GM12891 (cell line): ENCODE measurements around the gene TPTE.
"Not testable (repeated sequence)": the region's sequence is repeated elsewhere in the genome, so short reads cannot be mapped to it uniquely, and the experiment has no call there.

ENCODE experiments used
- DNase-seq: peaks from one replicate; pipeline ENCODE4 v3.0.0; 2011; ENCODE audit warnings: low spot score; ENCODE audit not compliant: insufficient read length
- FAIRE-seq: peaks from 2 replicates; lab custom pipeline; 2011; peaks lifted over from hg19 to GRCh38; lab: Jason Lieb, UNC
- PAX5 ChIP-seq: IDR thresholded peaks from 2 replicates; pipeline ENCODE4 v1.6.1; 2011; ENCODE audit warnings: low read length, moderate library complexity, mild to moderate bottlenecking; ENCODE audit not compliant: insufficient read depth, severe bottlenecking
- POLR2A ChIP-seq: IDR thresholded peaks from 2 replicates; pipeline ENCODE4 v1.6.1; 2011; ENCODE audit warnings: low read depth, low read length, control low read depth
- POLR2AphosphoS5 ChIP-seq: IDR thresholded peaks from 2 replicates; pipeline ENCODE4 v1.6.1; 2011; ENCODE audit warnings: low read depth, low read length, control low read depth
- POU2F2 ChIP-seq: IDR thresholded peaks from 2 replicates; pipeline ENCODE4 v1.6.1; 2011; ENCODE audit warnings: low read depth, mild to moderate bottlenecking, control low read depth, low read length, moderate library complexity
- SPI1 ChIP-seq: IDR thresholded peaks from 2 replicates; pipeline ENCODE4 v1.6.1; 2011; ENCODE audit warnings: low read depth, low read length, control low read depth
- TAF1 ChIP-seq: IDR thresholded peaks from 2 replicates; pipeline ENCODE4 v1.6.1; 2011; ENCODE audit warnings: low read depth, low read length, control low read depth

Gene TPTE

GRCh38 chr21:10575311-10575667 is 53.9 kb downstream of the TPTE start:
- FAIRE-seq (no peak), DNase-seq (no peak)
- no peak for TF ChIP-seq PAX5
- TF ChIP-seq POU2F2: no peak

DNA sequence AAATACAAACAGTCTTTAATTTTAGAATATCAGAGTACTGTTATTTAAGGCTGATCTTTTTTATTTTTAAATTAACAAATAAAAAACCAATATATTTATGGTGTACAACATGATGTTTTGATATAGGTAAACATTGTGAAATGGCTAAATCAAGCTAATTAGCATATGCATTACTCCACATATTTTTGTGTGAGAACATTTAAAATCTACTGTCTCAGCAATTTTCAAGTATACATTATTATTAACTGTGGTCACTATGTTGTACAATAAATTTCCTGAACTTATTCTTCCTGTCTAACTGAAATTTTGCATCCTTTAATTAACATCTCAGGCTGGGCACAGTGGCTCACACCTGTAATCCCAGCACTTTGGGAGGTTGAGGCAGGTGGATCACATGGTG is 57.5 kb downstream of the TPTE start:
- FAIRE-seq, DNase-seq: not testable (repeated sequence)

GRCh38 chr21:10589115-10589514 is 67.7 kb downstream of the TPTE start:
- FAIRE-seq, DNase-seq: not testable (repeated sequence)

- FAIRE-seq, DNase-seq: not testable (repeated sequence)
These were observed 85.7 kb downstream of the TPTE start for GRCh38 chr21:10607074-10607473.

DNA sequence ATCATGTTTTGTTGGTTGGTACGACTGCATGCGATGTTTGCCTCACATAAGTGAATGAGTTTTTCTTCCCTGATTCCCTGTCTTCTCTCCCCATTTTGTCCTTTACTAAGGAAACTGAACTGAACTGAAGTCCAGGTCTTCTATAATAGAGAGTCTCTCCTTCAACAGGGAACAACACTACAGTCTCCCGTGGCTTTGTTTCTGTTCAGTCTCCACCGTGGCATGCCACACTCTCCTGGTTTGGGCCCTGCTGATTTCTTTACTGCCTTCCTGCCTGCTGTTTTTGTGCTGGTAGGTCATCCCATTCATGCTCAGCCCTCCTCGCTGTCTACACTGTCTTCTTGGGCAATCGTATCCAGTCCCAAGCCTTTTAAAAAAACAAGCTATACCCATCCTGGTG is 92.9 kb downstream of the TPTE start:
- DNase-seq, FAIRE-seq: not testable (repeated sequence)

DNA sequence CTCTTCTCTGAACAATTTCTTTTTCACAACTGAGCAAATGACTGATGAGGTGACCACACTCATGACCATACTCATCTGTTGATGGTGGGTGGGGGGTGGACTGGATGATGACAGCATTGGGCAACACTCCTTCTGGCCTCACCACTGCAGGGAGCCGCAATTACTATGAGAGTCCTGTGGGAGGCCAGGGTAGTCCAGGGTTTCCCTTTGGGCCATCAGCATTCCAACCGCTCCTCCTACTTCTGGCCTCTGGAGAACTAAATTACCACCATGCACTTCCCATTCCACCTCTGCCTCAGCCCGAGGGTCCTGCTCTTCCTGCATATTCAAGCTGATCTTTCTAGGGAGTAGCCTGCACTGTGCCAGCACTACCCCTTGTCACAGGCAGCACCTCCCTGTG is 94.7 kb downstream of the TPTE start:
- FAIRE-seq, DNase-seq: not testable (repeated sequence)

DNA sequence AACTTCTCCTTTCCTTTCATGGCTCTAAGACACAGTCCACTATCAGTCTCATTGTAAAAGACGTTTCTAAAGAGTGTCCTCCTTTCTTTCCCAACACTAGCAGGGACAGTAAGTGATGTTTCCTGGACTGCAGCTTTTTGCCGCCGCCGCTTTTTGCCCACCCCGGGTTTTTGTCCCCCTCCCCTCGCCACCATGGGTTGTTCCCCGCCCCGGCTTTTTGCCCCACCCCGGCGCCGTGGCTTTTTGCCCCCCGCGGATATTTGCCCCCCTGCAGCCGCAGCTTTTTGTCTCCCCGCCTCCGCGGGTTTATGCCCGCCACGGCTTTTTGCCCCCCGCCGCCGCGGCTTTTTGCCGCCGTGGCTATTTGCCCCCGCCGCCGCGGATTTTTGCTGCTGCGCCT is 95.2 kb downstream of the TPTE start:
- TF ChIP-seq POU2F2 (no peak), PAX5 (no peak), SPI1 (no peak), POLR2AphosphoS5 (no peak), POLR2A (no peak), TAF1 (no peak)
- DNase-seq: no peak
- no peak for FAIRE-seq

- DNase-seq, FAIRE-seq: not testable (repeated sequence)
These were observed 95.9 kb downstream of the TPTE start for GRCh38 chr21:10617133-10617752.

- no peak for TF ChIP-seq PAX5
- TF ChIP-seq SPI1: no peak
- no peak for TF ChIP-seq POLR2A
These were observed 106.0 kb downstream of the TPTE start for GRCh38 chr21:10627316-10627863.

GRCh38 chr21:10629239-10629638 is 107.9 kb downstream of the TPTE start:
- not testable (repeated sequence) for FAIRE-seq, DNase-seq

More at GRCh38 chr21:10627316-10627863, 106.0 kb downstream of the TPTE start:
- DNase-seq: no peak
- no peak for FAIRE-seq

GRCh38 chr21:10630829-10631228 is 109.4 kb downstream of the TPTE start:
- FAIRE-seq, DNase-seq: not testable (repeated sequence)

DNA sequence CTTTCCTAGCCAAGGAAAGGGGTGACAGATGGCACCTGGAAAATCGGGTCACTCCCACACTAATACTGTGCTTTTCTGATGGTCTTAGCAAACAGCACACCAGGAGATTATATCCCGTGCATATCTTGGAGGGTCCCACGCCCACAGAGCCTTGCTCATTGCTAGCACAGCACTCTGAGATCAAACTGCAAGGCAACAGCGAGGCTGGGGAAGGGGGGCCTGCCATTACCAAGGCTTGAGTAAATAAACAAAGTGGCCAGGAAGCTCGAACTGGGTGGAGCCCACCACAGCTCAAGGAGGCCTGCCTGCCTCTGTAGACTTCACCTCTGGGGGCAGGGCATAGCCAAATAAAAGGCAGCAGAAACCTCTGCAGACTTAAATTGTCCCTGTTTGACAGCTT is 109.9 kb downstream of the TPTE start:
- DNase-seq, FAIRE-seq: not testable (repeated sequence)

- not testable (repeated sequence) for FAIRE-seq
These were observed 116.8 kb downstream of the TPTE start for GRCh38 chr21:10638144-10638543.

DNA sequence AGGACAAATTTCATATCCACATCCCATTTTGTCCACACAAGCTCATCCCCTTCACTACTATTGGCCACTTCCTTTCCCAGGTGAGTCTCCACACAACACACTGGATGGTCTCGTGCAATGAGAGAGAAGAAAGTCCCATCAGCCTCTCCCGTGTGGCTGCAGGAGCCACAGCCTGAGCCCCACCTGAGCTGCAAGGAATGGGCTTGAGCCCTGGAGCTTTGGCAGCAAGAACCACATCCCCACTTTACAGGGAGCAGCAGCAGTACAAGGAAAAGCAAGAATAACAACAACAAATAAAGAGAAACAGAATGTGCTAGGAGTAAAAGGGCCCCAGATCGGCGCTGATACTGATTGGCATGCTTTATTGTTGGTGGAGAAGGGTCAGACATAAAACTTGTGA is 117.7 kb downstream of the TPTE start:
- TF ChIP-seq POU2F2 (no peak), POLR2A (no peak), POLR2AphosphoS5 (no peak), SPI1 (no peak), TAF1 (no peak), PAX5 (no peak)
- DNase-seq: no peak
- no peak for FAIRE-seq

More at GRCh38 chr21:10638144-10638543, 116.8 kb downstream of the TPTE start:
- not testable (repeated sequence) for DNase-seq

GRCh38 chr21:10639746-10640145 is 118.4 kb downstream of the TPTE start:
- FAIRE-seq, DNase-seq: not testable (repeated sequence)
